Peyer's patch (tissue), 4 donors: ENCODE results near the gene ELOA2.

Experiments
- POLR2A ChIP-seq, 2 donors: fragments of 450-650 bp; IDR thresholded peaks; one replicate each; pipeline ENCODE4 v1.5.1; 2017; ENCODE audit warnings: antibody characterized with exemption in 2 of 2, mild to moderate bottlenecking in 2 of 2, moderate library complexity in 2 of 2
- TF ChIP-seq, protein P1 (sequence below), 6 experiments: fragments of 450-650 bp in 4 of 6; fragments of 200-600 bp in 2 of 6; sonication (generic) in 1 of 6; IDR thresholded peaks; one replicate each; pipeline ENCODE4 v1.5.1; 2017 to 2019; ENCODE audit warnings: antibody characterized with exemption in 6 of 6, mild to moderate bottlenecking in 3 of 6, moderate library complexity in 1 of 6

DNA sequence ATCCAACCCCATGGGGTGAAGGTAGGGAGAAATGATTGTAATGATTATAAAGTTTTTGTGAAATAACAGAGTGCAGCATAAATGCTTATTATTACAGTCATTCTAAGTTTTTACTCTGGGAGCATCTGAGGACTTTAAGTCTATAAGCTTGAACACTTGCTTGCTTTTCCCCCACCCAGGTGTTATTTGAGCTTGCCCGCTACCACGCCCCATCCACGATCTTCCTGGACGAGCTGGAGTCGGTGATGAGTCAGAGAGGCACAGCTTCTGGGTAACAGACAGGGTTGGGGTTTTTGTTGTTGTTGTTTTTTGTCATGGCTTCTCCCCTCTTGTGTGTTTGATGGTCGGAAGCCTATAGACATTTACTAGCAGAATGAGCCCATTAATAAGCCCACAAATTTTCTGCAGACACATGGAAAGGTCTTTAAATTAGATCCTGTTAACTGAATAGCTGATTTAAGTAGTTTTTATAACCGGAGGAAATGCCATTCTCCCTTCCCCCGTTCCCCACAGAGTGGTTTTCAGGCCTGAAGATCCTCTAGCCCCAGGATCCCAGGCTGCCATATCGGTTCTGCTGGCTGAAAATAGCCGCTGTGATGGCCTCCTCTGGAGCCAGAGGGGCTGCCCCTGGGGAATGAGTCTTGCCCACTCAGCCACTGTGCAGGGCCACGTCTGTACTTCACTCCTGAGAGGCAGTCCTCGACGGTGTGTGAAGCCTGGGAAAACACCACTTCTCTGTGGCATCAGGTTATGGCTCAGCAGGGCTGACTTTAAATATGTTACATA lies 39.9 kb upstream of the ELOA2 start:
- TF ChIP-seq, protein P1, sequence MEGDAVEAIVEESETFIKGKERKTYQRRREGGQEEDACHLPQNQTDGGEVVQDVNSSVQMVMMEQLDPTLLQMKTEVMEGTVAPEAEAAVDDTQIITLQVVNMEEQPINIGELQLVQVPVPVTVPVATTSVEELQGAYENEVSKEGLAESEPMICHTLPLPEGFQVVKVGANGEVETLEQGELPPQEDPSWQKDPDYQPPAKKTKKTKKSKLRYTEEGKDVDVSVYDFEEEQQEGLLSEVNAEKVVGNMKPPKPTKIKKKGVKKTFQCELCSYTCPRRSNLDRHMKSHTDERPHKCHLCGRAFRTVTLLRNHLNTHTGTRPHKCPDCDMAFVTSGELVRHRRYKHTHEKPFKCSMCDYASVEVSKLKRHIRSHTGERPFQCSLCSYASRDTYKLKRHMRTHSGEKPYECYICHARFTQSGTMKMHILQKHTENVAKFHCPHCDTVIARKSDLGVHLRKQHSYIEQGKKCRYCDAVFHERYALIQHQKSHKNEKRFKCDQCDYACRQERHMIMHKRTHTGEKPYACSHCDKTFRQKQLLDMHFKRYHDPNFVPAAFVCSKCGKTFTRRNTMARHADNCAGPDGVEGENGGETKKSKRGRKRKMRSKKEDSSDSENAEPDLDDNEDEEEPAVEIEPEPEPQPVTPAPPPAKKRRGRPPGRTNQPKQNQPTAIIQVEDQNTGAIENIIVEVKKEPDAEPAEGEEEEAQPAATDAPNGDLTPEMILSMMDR (IDR thresholded peaks at IDR 0.05), result no peak
- no peak for TF ChIP-seq POLR2A (IDR thresholded peaks at IDR 0.05)
